GM23338 (cell line): Measurements from ENCODE around the gene ISG15. TPM values are rescaled to one million over a fixed set of nuclear protein-coding genes. Genes with fewer than 3 reads are reported as not detected.

Experiments used
- CREB1 ChIP-seq: fragments of 250-450 bp; sonication (Bioruptor Pico); IDR thresholded peaks from 2 replicates; pipeline ENCODE4 v1.5.0; 2020; ENCODE audit warnings: low read depth, mild to moderate bottlenecking, moderate library complexity
- CTCF ChIP-seq, 2 experiments: fragments of 200-600 bp in 1 of 2; sonication (generic) in 1 of 2; conservative IDR thresholded peaks; 2 replicates each; pipeline versions ENCODE4 v1.5.1 to v1.6.1; 2016 to 2017; ENCODE audit warnings: antibody characterized with exemption in 2 of 2, low read depth in 2 of 2, mild to moderate bottlenecking in 2 of 2, moderate library complexity in 1 of 2
- EZH2 ChIP-seq: fragments of 200-600 bp; sonication (generic); IDR thresholded peaks from one replicate; pipeline ENCODE4 v1.8.0; 2017; ENCODE audit warnings: antibody characterized with exemption, mild to moderate bottlenecking, low read depth; ENCODE audit not compliant: unreplicated experiment
- STAT1 ChIP-seq: IDR thresholded peaks from one replicate; pipeline ENCODE4 v1.6.1; 2016; ENCODE audit warnings: antibody characterized with exemption; ENCODE audit not compliant: unreplicated experiment
- ZNF114 ChIP-seq: fragments of 250-450 bp; sonication (Bioruptor Pico); IDR thresholded peaks from 2 replicates; pipeline ENCODE4 v1.5.0; 2020; ENCODE audit warnings: mild to moderate bottlenecking, moderate library complexity
- ZNF331 ChIP-seq: fragments of 250-450 bp; sonication (Bioruptor Pico); IDR thresholded peaks from 2 replicates; pipeline ENCODE4 v1.5.0; 2020; ENCODE audit warnings: low read depth, mild to moderate bottlenecking, moderate library complexity
- ZNF462 ChIP-seq: fragments of 250-450 bp; sonication (Bioruptor Pico); IDR thresholded peaks from 2 replicates; pipeline ENCODE4 v1.5.0; 2020; ENCODE audit warnings: mild to moderate bottlenecking, moderate library complexity
- polyA plus RNA-seq: library from polyadenylated mRNA; unstranded; fragments of >200 nt; fragmentation: Nextera tagmentation; extraction: Ambion mirVana; gene quantifications from 2 replicates; pipeline ENCODE4 v1.2.1, GENCODE V29; 2016
- total RNA-seq: library from RNA; depleted of rRNA; stranded (reverse); fragments of >200 nt; shearing (Covaris generic); gene quantifications from 2 replicates; pipeline ENCODE4 v1.2.3, GENCODE V29; 2014
- TF ChIP-seq, protein P1 (sequence below): IDR thresholded peaks from one replicate; pipeline ENCODE4 v1.6.1; 2018; ENCODE audit warnings: antibody characterized with exemption; ENCODE audit not compliant: unreplicated experiment

Gene ISG15
- total and polyA plus RNA-seq, 2 experiments from 2014 or later, result 52.9 to 101 TPM

DNA sequence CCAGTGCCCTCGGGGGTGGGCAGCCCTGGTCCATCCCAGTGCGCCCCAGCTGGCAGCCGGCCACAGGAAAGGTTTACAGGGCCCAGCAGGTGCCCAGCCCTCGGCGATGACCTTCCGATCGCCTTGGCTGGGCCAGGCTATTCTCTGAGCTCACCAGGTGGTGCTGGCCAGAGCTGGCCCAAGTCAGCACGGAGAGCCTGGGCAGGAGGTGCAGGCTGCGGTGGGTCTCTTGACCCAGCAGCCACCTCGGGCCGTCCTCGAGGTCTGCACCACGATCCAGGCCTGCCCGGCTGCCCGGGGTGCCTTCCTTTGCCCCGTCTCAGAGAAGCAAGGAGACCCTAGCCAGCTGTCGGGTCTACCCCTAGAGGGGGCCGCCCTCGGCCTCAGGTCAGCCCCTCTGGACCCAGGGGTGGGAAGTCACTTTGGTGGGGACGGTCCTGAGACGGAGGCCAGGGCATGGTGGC is 31.8 kb upstream of the ISG15 start (continued):
- TF ChIP-seq ZNF462 (CRISPR knock-in tag) (no peak), STAT1 (no peak), ZNF331 (no peak), CTCF (conservative IDR thresholded peaks at IDR 0.05; ENCODE audit: low read depth in 2 of 2) (no peak), ZNF114 (CRISPR knock-in tag) (no peak), EZH2 (no peak), CREB1 (CRISPR knock-in tag) (no peak)
- TF ChIP-seq, protein P1, sequence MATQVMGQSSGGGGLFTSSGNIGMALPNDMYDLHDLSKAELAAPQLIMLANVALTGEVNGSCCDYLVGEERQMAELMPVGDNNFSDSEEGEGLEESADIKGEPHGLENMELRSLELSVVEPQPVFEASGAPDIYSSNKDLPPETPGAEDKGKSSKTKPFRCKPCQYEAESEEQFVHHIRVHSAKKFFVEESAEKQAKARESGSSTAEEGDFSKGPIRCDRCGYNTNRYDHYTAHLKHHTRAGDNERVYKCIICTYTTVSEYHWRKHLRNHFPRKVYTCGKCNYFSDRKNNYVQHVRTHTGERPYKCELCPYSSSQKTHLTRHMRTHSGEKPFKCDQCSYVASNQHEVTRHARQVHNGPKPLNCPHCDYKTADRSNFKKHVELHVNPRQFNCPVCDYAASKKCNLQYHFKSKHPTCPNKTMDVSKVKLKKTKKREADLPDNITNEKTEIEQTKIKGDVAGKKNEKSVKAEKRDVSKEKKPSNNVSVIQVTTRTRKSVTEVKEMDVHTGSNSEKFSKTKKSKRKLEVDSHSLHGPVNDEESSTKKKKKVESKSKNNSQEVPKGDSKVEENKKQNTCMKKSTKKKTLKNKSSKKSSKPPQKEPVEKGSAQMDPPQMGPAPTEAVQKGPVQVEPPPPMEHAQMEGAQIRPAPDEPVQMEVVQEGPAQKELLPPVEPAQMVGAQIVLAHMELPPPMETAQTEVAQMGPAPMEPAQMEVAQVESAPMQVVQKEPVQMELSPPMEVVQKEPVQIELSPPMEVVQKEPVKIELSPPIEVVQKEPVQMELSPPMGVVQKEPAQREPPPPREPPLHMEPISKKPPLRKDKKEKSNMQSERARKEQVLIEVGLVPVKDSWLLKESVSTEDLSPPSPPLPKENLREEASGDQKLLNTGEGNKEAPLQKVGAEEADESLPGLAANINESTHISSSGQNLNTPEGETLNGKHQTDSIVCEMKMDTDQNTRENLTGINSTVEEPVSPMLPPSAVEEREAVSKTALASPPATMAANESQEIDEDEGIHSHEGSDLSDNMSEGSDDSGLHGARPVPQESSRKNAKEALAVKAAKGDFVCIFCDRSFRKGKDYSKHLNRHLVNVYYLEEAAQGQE, result no peak
